ENCODE measurements around the gene NEFH.

Gene NEFH

DNA sequence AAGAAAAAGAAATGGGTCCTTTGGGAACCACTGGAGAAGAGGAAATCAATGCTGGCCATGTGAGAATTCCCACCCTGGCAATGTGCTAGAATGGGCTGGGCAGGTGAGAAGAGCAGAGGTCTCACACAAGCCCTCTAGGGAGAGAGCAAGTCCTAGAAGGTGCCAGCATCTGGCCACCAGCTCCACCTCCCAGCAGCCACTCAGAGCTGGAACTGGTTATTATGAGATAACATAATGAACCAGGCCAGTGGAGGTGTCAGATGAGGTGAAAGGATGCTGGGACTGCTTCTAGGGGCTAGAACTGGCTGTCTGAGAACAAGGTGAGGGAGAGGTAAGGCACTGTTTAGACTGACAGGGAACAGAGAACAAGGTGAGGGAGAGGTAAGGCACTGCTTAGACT is 29.3 kb downstream of the NEFH start:
- DNase-seq: no peak

GRCh38 chr22:29509815-29510214 is 29.8 kb downstream of the NEFH start:
- no peak for DNase-seq

GRCh38 chr22:29510542-29510941 is 30.5 kb downstream of the NEFH start:
- no peak for DNase-seq

GRCh38 chr22:29511126-29511862 is 31.3 kb downstream of the NEFH start:
- DNase-seq: no peak

- no peak for DNase-seq
Observed at GRCh38 chr22:29512031-29512430, 32.0 kb downstream of the NEFH start.

- no peak for DNase-seq
Observed at GRCh38 chr22:29517215-29517908, 37.3 kb downstream of the NEFH start.

DNA sequence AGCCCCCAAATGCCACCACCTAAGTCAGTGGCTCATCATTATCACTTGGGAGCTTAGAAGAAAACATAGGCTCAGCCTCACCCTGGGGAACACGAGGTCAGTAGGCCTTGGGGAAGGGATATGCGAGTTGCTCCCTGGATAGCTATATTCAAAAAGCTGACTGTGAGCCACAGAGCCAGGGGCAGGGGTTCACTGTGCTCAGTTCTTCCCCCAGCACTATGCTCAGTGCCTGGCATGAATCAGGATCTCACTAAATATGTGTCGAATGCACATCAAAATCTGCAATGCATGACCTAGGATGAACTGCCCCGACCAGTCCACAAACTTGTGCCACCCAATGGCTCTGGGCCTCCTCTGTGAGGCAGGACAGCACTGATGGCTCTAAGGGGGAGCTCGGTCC is 38.4 kb downstream of the NEFH start:
- DNase-seq: no peak

DNA sequence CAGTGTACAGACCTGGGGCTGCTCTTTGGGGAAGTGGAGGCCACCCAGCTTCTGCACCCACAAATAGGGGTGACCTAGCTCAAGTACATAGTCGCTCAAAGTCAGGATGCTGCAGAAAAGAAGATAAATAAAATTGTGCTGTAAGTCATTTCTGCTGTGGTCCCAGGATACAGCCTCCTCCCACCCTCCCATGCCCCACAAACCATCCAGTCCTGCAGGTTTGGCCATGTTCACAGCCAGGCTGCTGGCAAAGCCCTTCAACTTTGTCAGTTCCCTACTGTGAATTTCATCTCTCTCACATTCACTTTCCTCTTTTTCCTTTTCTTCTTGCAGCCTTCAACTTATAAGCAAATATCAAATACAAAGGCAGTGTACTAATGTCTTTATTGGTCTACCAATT is 40.0 kb downstream of the NEFH start:
- no peak for DNase-seq

- no peak for DNase-seq
Observed at GRCh38 chr22:29520851-29521250, 40.8 kb downstream of the NEFH start.

DNA sequence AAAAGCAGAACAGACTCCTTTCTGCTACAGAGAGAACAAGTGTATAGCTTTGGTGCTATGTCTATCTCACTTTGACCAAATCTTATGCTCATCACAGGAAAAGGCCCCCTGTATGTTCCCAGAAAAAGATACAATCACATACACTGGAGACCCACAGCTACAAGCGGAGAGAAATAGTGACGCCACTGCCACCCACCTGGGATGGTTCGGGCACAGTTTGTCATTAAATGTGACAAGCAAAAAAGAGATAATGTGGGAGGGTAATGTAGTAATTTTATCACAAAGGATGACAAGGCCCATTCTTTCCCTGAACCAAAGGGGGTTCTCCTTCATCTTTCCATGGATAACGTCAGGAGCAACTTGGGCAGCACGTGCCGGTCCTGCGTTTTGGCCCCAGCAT is 41.5 kb downstream of the NEFH start:
- no peak for DNase-seq

- DNase-seq: no peak
Observed at GRCh38 chr22:29523761-29524160, 43.7 kb downstream of the NEFH start.

- no peak for DNase-seq
Observed at GRCh38 chr22:29524442-29525191, 44.6 kb downstream of the NEFH start.

DNA sequence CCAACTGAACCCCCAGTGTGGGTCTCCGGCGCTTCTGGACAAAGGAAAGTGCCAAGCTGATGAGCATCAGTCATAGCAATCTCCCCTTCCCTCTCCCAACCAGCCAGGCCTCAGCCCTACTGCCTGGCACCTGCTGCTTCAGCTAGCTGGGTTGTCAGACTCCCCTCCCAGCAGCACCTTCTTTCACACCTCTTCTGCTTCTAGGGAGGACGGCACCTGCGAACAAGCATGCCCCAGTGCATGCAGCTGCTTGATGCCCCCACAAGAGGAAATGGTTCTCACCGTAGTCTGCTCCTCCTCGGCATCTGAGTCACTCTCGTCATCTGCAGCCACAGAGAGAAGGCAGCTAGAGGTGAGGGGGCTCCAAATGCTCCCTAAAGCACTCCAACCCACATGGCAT is 48.1 kb downstream of the NEFH start:
- DNase-seq: no peak

DNA sequence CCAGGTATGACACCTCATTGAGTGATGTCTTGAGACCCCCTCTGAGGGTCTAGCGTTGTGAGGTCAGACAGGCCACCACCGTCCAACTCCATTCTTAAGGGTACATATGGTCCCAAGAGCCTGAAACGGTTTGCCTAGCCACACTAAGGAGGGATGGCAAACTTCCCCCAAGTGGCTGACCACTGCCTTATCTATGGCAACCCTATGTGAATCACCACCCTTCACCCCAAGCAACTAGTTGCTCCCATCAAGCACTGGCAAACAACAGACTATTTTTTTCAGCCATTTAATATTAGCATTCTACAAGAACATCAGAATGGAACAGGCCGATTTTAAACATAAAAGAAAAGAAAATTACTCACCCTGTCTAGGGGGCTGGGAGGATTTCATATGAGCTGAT is 50.7 kb downstream of the NEFH start:
- DNase-seq: no peak

GRCh38 chr22:29531419-29531818 is 51.4 kb downstream of the NEFH start:
- DNase-seq: no peak

- DNase-seq: no peak
Observed at GRCh38 chr22:29536411-29536810, 56.4 kb downstream of the NEFH start.

DNA sequence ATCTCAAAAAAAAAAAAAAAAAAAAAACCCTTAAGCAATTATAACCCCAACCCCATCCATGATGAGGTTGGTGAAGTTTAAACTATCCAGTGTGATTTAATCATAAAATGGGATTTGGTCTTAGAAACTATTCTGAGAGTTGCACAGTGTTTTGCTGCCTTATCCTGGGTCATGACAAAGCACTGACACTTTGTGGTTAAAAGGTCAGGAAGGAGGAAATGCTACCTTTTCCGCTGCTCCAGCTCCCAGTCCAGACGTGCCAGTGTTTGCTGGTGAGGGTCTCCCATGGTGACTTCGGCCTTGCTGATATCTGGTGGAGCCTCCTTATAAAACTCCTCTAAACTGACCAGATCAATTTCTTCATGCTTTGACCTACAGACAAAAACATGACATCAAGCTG is 59.1 kb downstream of the NEFH start:
- DNase-seq: no peak
